Tibial nerve (tissue), 4 donors: Measurements from ENCODE around the gene SLAMF9. TPM values are rescaled to one million over a fixed set of nuclear protein-coding genes. Genes with fewer than 3 reads are reported as not detected.
A peak's percentile ranks its signal among the peaks of the same experiment; 100 is the strongest.

Source experiments
- DNase-seq, 2 donors: peaks; one replicate each; pipeline ENCODE4 v3.0.0-alpha.2; 2019; ENCODE audit warnings: low spot score in 2 of 2
- H3K27ac ChIP-seq, 4 donors: fragments of 200-600 bp; sonication (generic) in 3 of 4; one replicate each; pipeline ENCODE4 v1.5.1; 2017 to 2019; ENCODE audit warnings: mild to moderate bottlenecking in 1 of 4
- H3K27me3 ChIP-seq, 2 donors: fragments of 200-600 bp; sonication (generic) in 1 of 2; one replicate each; pipeline versions ENCODE4 v1.5.1 to v1.6.0; 2017 to 2019
- H3K36me3 ChIP-seq, 3 donors: fragments of 200-600 bp; sonication (generic); one replicate each; pipeline ENCODE4 v1.5.1; 2018 to 2019
- H3K4me1 ChIP-seq, 4 donors: fragments of 200-600 bp; sonication (generic) in 3 of 4; one replicate each; pipeline ENCODE4 v1.5.1; 2017 to 2019
- H3K4me3 ChIP-seq, 4 donors: fragments of 200-600 bp; sonication (generic) in 3 of 4; one replicate each; pipeline ENCODE4 v1.5.1; 2017 to 2019; ENCODE audit warnings: mild to moderate bottlenecking in 1 of 4, moderate library complexity in 1 of 4
- H3K9me3 ChIP-seq, 4 donors: fragments of 200-600 bp; sonication (generic) in 3 of 4; one replicate each; pipeline ENCODE4 v1.5.1; 2017 to 2019
- CTCF ChIP-seq, 5 experiments: fragments of 200-600 bp in 3 of 5; fragments of 450-650 bp in 2 of 5; sonication (generic) in 3 of 5; IDR thresholded peaks; one replicate each; pipeline ENCODE4 v1.5.1; 2016 to 2019; ENCODE audit warnings: antibody characterized with exemption in 5 of 5, mild to moderate bottlenecking in 3 of 5, moderate library complexity in 2 of 5
- EP300 ChIP-seq, 2 donors: sonication (generic); formaldehyde crosslinking; IDR thresholded peaks; one replicate each; pipeline ENCODE4 v1.6.1; 2017; ENCODE audit warnings: antibody characterized with exemption in 2 of 2, mild to moderate bottlenecking in 1 of 2
- POLR2A ChIP-seq, 2 donors: fragments of 450-650 bp; IDR thresholded peaks; one replicate each; pipeline ENCODE4 v1.6.1; 2017; ENCODE audit warnings: antibody characterized with exemption in 2 of 2, mild to moderate bottlenecking in 2 of 2, moderate library complexity in 2 of 2
- WGBS, 2 donors: methylation state at CpG; one replicate each; pipeline ENCODE4 v1.1.5; 2018; 5-methylcytosine and 5-hydroxymethylcytosine counted together
- total RNA-seq, 4 donors: library from RNA; depleted of rRNA; stranded (reverse); fragments of >200 nt; gene quantifications; one replicate each; pipeline ENCODE4 v1.1.0, GENCODE V29; 2016

SLAMF9 gene
- total RNA-seq, 4 donors from 2014 or later = not detected

DNA sequence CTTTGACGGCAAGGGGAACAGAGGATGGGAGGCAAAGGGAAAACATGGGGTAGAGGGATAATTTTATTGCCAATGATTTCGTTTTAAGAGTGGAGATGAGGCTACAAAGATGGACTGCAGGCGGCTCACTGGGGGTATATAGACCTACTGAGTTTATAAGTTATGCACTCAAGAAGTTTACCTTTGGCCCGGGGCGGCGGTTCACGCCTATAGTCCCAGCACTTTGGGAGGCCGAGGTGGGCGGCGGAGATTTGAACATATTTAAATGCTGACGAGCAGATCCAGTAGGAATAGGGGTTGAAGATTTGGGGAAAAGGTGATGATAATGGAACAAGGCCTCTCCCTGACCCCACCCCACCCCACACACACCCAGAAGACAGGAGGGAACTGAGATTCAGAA, 8.1 kb upstream of the SLAMF9 start:
- H3K36me3 ChIP-seq = no peaks in the 10 kb centered on the region
- no peaks in the 10 kb centered on the region for H3K4me1 ChIP-seq
- no peak for DNase-seq
- H3K9me3 ChIP-seq = no peaks in the 10 kb centered on the region
- TF ChIP-seq EP300 (IDR thresholded peaks at IDR 0.05) (no peak), POLR2A (IDR thresholded peaks at IDR 0.05) (no peak), CTCF (IDR thresholded peaks at IDR 0.05) (no peak)
- H3K27me3 ChIP-seq = no peaks in the 10 kb centered on the region
- H3K27ac ChIP-seq = peak overlapping the region in 3 of 4 donors; percentile 50 to 75 (median 60)
- WGBS, 2 donors = 80 to 83% methylated on average over 11 of the region's 11 CpGs
- peak overlapping the region in 1 of 4 donors; percentile 25 for H3K4me3 ChIP-seq

DNA sequence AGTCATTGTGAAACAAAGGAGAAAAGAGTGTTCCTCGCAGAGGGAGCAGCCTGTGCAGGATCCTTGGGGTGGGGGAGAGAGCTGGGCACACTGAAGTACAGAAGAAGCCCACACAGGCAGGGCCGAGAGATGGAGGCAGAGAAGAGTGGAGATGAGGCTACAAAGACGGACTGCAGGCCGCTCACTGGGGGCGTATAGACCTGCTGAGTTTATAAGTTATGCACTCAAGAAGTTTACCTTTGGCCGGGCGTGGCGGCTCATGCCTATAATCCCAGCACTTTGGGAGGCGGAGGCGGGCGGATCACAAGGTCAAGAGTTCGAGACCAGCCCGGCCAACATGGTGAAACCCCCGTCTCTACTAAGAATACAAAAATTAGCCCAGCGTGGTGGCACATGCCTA, 7.6 kb upstream of the SLAMF9 start:
- Histone ChIP-seq H3K27me3 (no peaks in the 10 kb centered on the region), H3K36me3 (no peaks in the 10 kb centered on the region), H3K4me3 (peak overlapping the region in 2 of 4 donors; percentile 9 to 25), H3K9me3 (no peaks in the 10 kb centered on the region), H3K27ac (peak overlapping the region in 3 of 4 donors; percentile 50 to 75 (median 60)), H3K4me1 (no peaks in the 10 kb centered on the region)
- no peak for DNase-seq
- WGBS, 2 donors = 77 to 80% methylated on average over 15 of the region's 15 CpGs
- TF ChIP-seq EP300 (IDR thresholded peaks at IDR 0.05) (no peak), POLR2A (IDR thresholded peaks at IDR 0.05) (no peak), CTCF (IDR thresholded peaks at IDR 0.05) (no peak)

DNA sequence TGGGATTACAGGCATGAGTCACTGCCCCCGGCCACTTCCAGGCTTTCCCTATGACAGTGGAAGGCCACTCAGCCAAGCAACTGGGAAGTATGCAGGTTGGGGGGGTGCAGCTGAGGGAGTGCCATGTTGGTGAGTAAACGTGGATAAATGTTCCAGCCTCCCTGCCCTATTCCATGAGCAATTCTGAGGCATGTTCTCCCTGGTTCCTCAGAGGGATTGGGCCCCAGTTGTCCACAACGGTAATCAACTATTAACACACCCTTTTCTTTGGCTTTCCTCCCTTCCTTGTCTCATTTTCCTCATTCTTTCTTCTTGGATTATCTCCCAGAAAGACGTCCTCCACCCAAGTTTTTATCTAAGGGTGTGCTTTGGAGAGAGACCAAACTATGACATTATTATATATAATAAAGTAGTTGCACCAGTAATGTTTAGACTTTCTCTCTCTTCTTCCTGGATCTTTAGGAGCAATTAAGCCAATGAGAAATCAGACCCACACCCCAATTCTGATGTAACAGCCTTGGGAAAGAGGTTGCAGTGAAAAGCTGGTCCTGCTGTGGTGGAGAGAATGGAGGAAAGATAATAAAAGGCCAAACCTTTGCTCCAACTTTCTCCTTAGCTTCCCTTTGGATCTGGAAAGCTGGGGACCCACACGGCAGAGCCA, 6.8 kb upstream of the SLAMF9 start:
- no peaks in the 10 kb centered on the region for H3K27me3 ChIP-seq
- peak overlapping the region in 3 of 4 donors; percentile 50 to 75 (median 63) for H3K27ac ChIP-seq
- H3K4me1 ChIP-seq = no peaks in the 10 kb centered on the region
- no peaks in the 10 kb centered on the region for H3K36me3 ChIP-seq
- TF ChIP-seq POLR2A (IDR thresholded peaks at IDR 0.05) (no peak), EP300 (IDR thresholded peaks at IDR 0.05) (peak in 1 of 2 donors; percentile 53)
- DNase-seq = peak; percentile 52 to 58
- peak overlapping the region in 2 of 4 donors; percentile 9 to 25 for H3K4me3 ChIP-seq
- H3K9me3 ChIP-seq = no peaks in the 10 kb centered on the region
- WGBS, 2 donors = 30 to 41% methylated on average over 5 of the region's 5 CpGs

GRCh38 chr1:159959451-159959850, 5.4 kb upstream of the SLAMF9 start:
- Histone ChIP-seq H3K4me1 (no peaks in the 10 kb centered on the region), H3K36me3 (no peaks in the 10 kb centered on the region), H3K27ac (no peak overlapping the region), H3K27me3 (no peaks in the 10 kb centered on the region), H3K4me3 (no peak overlapping the region), H3K9me3 (no peaks in the 10 kb centered on the region)
- no peak for DNase-seq
- TF ChIP-seq EP300 (IDR thresholded peaks at IDR 0.05) (no peak), POLR2A (IDR thresholded peaks at IDR 0.05) (no peak), CTCF (IDR thresholded peaks at IDR 0.05) (no peak)
- 74 to 84% methylated on average over 4 of the region's 4 CpGs for WGBS, 2 donors

GRCh38 chr1:159958719-159959380, 4.8 kb upstream of the SLAMF9 start:
- H3K36me3 ChIP-seq = no peaks in the 10 kb centered on the region
- H3K27ac ChIP-seq = no peak overlapping the region
- H3K9me3 ChIP-seq = no peaks in the 10 kb centered on the region
- no peaks in the 10 kb centered on the region for H3K4me1 ChIP-seq
- H3K27me3 ChIP-seq = no peaks in the 10 kb centered on the region
- TF ChIP-seq CTCF (IDR thresholded peaks at IDR 0.05) (no peak), EP300 (IDR thresholded peaks at IDR 0.05) (no peak), POLR2A (IDR thresholded peaks at IDR 0.05) (no peak)
- H3K4me3 ChIP-seq = no peak overlapping the region
- 53 to 68% methylated on average over 3 of the region's 3 CpGs for WGBS, 2 donors
- no peak for DNase-seq
